ENCODE data around the gene RAP1GAP. TPM values are rescaled to one million over a fixed set of nuclear protein-coding genes. Genes with fewer than 3 reads are reported as not detected.

Gene RAP1GAP
- total and polyA plus RNA-seq, 2 of the 13 experiments (the other 11 are each of a cell fraction or from before 2014, with no cell fraction given) = 11.9 to 37.5 TPM

- TF ChIP-seq CTCF (CRISPR knock-in tag; IDR thresholded peaks at IDR 0.05) (peak; percentile 52), DZIP1 (CRISPR knock-in tag; IDR thresholded peaks at IDR 0.05) (no peak), ZNF784 (CRISPR knock-in tag; IDR thresholded peaks at IDR 0.05; ENCODE audit: borderline replicate concordance) (no peak), SRSF9 (IDR thresholded peaks at IDR 0.05; ENCODE audit: borderline replicate concordance, insufficient read depth, low read depth, low read length, poor library complexity, severe bottlenecking) (no peak), RORA (CRISPR knock-in tag; IDR thresholded peaks at IDR 0.05) (no peak), ARHGAP35 (CRISPR knock-in tag; IDR thresholded peaks at IDR 0.05; ENCODE audit: borderline replicate concordance) (no peak), RARA (CRISPR knock-in tag; IDR thresholded peaks at IDR 0.05) (peak; percentile 47; the same call in 1 of the 2 replicates), RERE (CRISPR knock-in tag; IDR thresholded peaks at IDR 0.05; ENCODE audit: low read depth) (no peak), ZBTB46 (CRISPR knock-in tag; IDR thresholded peaks at IDR 0.05; ENCODE audit: borderline replicate concordance) (no peak), ZNF616 (CRISPR knock-in tag; IDR thresholded peaks at IDR 0.05; ENCODE audit: low read depth) (no peak), NFE2L2 (IDR thresholded peaks at IDR 0.05; ENCODE audit: low read length) (no peak)
These were observed 5.8 kb downstream of the RAP1GAP start (continued) for GRCh38 chr1:21663248-21663950.

Data from HepG2 (cell line).